Cardiac muscle cell (in vitro differentiated cells and primary cell): ENCODE results near the gene THAP5. TPM values are rescaled to one million over a fixed set of nuclear protein-coding genes. Genes with fewer than 3 reads are reported as not detected.

Experiments used
- DNase-seq, 2 donors: peaks; one replicate each; pipeline versions ENCODE4 v3.0.0 to v3.0.0-alpha.2; 2010 to 2017; ENCODE audit warnings: low read depth in 1 of 2, low spot score in 1 of 2
- H3K27ac ChIP-seq: fragments of 200-600 bp; sonication (generic); 2 replicates; pipeline ENCODE4 v1.5.1; 2016
- H3K27me3 ChIP-seq: fragments of 200-600 bp; sonication (generic); 2 replicates; pipeline ENCODE4 v1.6.0; 2016; ENCODE audit warnings: control low read depth
- H3K36me3 ChIP-seq: fragments of 200-600 bp; sonication (generic); 2 replicates; pipeline ENCODE4 v1.5.1; 2016; ENCODE audit warnings: control low read depth
- H3K4me1 ChIP-seq: fragments of 200-600 bp; sonication (generic); 2 replicates; pipeline ENCODE4 v1.8.1; 2017; ENCODE audit warnings: low read depth, mild to moderate bottlenecking, mixed run types
- H3K4me3 ChIP-seq: fragments of 200-600 bp; sonication (generic); 2 replicates; pipeline ENCODE4 v1.5.1; 2016; ENCODE audit warnings: mild to moderate bottlenecking
- H3K9me3 ChIP-seq: fragments of 200-600 bp; sonication (generic); 2 replicates; pipeline ENCODE4 v1.5.1; 2017; ENCODE audit warnings: low read depth, mild to moderate bottlenecking, control low read depth
- CTCF ChIP-seq: IDR thresholded peaks from 2 replicates; pipeline ENCODE4 v1.5.1; 2012; ENCODE audit warnings: low read depth, mild to moderate bottlenecking, low read length
- polyA plus RNA-seq: library from polyadenylated mRNA; unstranded; fragments of >200 nt; fragmentation: Nextera tagmentation; extraction: Ambion mirVana; gene quantifications from 2 replicates; pipeline ENCODE4 v1.2.1, GENCODE V29; 2016
- total RNA-seq: library from RNA; depleted of rRNA; stranded (reverse); fragments of >200 nt; gene quantifications from 2 replicates; pipeline ENCODE4 v1.2.3, GENCODE V29; 2016

THAP5 gene
- total and polyA plus RNA-seq, 2 experiments from 2014 or later: 20.2 to 24.1 TPM

GRCh38 chr7:108590606-108591005 lies 21.1 kb upstream of the THAP5 start:
- Histone ChIP-seq H3K36me3 (no peaks in the 10 kb centered on the region), H3K9me3 (no peaks in the 10 kb centered on the region), H3K4me1 (peaks cover 20% of the 10 kb centered on the region), H3K27me3 (no peaks in the 10 kb centered on the region), H3K4me3 (no peak overlapping the region), H3K27ac (no peak overlapping the region)
- TF ChIP-seq CTCF: no peak
- DNase-seq: no peak

GRCh38 chr7:108589874-108590273 lies 20.4 kb upstream of the THAP5 start:
- Histone ChIP-seq H3K27ac (no peak overlapping the region), H3K9me3 (no peaks in the 10 kb centered on the region), H3K27me3 (no peaks in the 10 kb centered on the region), H3K36me3 (no peaks in the 10 kb centered on the region), H3K4me1 (peaks cover 24% of the 10 kb centered on the region), H3K4me3 (no peak overlapping the region)
- no peak for TF ChIP-seq CTCF
- DNase-seq: no peak

GRCh38 chr7:108589199-108589598 lies 19.7 kb upstream of the THAP5 start:
- Histone ChIP-seq H3K27ac (no peak overlapping the region), H3K4me1 (peaks cover 24% of the 10 kb centered on the region), H3K27me3 (no peaks in the 10 kb centered on the region), H3K36me3 (no peaks in the 10 kb centered on the region), H3K4me3 (no peak overlapping the region), H3K9me3 (no peaks in the 10 kb centered on the region)
- TF ChIP-seq CTCF: no peak
- no peak for DNase-seq

GRCh38 chr7:108586274-108586710 lies 16.8 kb upstream of the THAP5 start:
- Histone ChIP-seq H3K27ac (peak overlapping the region; percentile 68), H3K4me3 (no peak overlapping the region), H3K27me3 (no peaks in the 10 kb centered on the region), H3K4me1 (peaks cover 24% of the 10 kb centered on the region), H3K36me3 (no peaks in the 10 kb centered on the region), H3K9me3 (no peaks in the 10 kb centered on the region)
- TF ChIP-seq CTCF: no peak
- no peak for DNase-seq

GRCh38 chr7:108585843-108586242 lies 16.3 kb upstream of the THAP5 start:
- Histone ChIP-seq H3K9me3 (no peaks in the 10 kb centered on the region), H3K27me3 (no peaks in the 10 kb centered on the region)

More at GRCh38 chr7:108585843-108586242, 16.3 kb upstream of the THAP5 start:
- Histone ChIP-seq H3K27ac (peak overlapping the region; percentile 68), H3K4me1 (peaks cover 24% of the 10 kb centered on the region), H3K36me3 (no peaks in the 10 kb centered on the region), H3K4me3 (no peak overlapping the region)
- peak in 1 of 2 donors; percentile 83 for DNase-seq
- no peak for TF ChIP-seq CTCF
